ENCODE measurements around the gene ABLIM2. TPM values are rescaled to one million over a fixed set of nuclear protein-coding genes. Genes with fewer than 3 reads are reported as not detected.

Gene ABLIM2
- total and polyA plus RNA-seq, 2 donors (not counting 1 experiment from before 2014, with no cell fraction given) = 3.3 to 79.0 TPM

- peaks cover 5% of the 10 kb centered on the region for H3K9me3 Mint-ChIP-seq (ENCODE audit: insufficient read depth)
- no peak overlapping the region for H3K4me3 ChIP-seq (ENCODE audit: control extremely low read depth in 1 of 5, extremely low read depth in 1 of 5, insufficient read depth in 1 of 5, low read depth in 2 of 5, low read length in 4 of 5)
- no peak overlapping the region for H3K27ac Mint-ChIP-seq
- no peak overlapping the region for H3K4me3 Mint-ChIP-seq
- intact Hi-C loops (cut with micrococcal nuclease) = no loop called here
- no peak overlapping the region for H3K9ac ChIP-seq (ENCODE audit: low read length)
- no peaks in the 10 kb centered on the region for H4K20me1 ChIP-seq (ENCODE audit: control insufficient read depth, insufficient read depth, low read length, poor library complexity, severe bottlenecking)
- H3K9me3 ChIP-seq (ENCODE audit: control extremely low read depth in 1 of 3, control insufficient read depth in 2 of 3, insufficient read depth in 1 of 3, low read length in 2 of 3) = peaks cover 0 to 24% (median 0%) of the 10 kb centered on the region in 3 donors
- no peak for TF ChIP-seq EZH2 (IDR thresholded peaks at IDR 0.05; ENCODE audit: borderline replicate concordance, insufficient read depth, low read depth, low read length, poor library complexity, severe bottlenecking)
- TF ChIP-seq, protein P1, sequence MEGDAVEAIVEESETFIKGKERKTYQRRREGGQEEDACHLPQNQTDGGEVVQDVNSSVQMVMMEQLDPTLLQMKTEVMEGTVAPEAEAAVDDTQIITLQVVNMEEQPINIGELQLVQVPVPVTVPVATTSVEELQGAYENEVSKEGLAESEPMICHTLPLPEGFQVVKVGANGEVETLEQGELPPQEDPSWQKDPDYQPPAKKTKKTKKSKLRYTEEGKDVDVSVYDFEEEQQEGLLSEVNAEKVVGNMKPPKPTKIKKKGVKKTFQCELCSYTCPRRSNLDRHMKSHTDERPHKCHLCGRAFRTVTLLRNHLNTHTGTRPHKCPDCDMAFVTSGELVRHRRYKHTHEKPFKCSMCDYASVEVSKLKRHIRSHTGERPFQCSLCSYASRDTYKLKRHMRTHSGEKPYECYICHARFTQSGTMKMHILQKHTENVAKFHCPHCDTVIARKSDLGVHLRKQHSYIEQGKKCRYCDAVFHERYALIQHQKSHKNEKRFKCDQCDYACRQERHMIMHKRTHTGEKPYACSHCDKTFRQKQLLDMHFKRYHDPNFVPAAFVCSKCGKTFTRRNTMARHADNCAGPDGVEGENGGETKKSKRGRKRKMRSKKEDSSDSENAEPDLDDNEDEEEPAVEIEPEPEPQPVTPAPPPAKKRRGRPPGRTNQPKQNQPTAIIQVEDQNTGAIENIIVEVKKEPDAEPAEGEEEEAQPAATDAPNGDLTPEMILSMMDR (IDR thresholded peaks at IDR 0.05) = no peak
- POLR2A ChIA-PET = interaction anchor here (0.6 kb wide), 1 partner anchor 184 kb away, joined by 4 read pairs; no protein-coding TSS in a partner anchor
- no peak for DNase-seq
- no peaks in the 10 kb centered on the region for H3K79me2 ChIP-seq (ENCODE audit: control insufficient read depth, insufficient read depth, low read length)
- no peaks in the 10 kb centered on the region for H3K4me1 ChIP-seq (ENCODE audit: control insufficient read depth in 2 of 2, insufficient read depth in 2 of 2, low read length in 2 of 2)
- CTCF ChIA-PET = interaction anchor here (1.0 kb wide), 2 partner anchors 180 to 184 kb away, joined by 5 to 6 read pairs; no protein-coding TSS in a partner anchor
- no peak for ATAC-seq (ENCODE audit: low read depth)
- no CpG with 5 or more reads among the region's 1 CpG for WGBS (ENCODE audit: insufficient coverage)
- H2AFZ ChIP-seq (ENCODE audit: insufficient read depth, low read depth, low read length, poor library complexity, severe bottlenecking) = no peak overlapping the region
- peaks cover 0 to 3% (median 0%) of the 10 kb centered on the region in 4 experiments for H3K27me3 ChIP-seq (replicated peaks in 1 of 4; ENCODE audit: control extremely low read depth in 1 of 4, control insufficient read depth in 3 of 4, insufficient read depth in 4 of 4, low read length in 3 of 4)
- H3K27ac ChIP-seq (ENCODE audit: low read length in 2 of 2) = no peak overlapping the region
- H3K4me1 Mint-ChIP-seq = no peaks in the 10 kb centered on the region
- H3K27me3 Mint-ChIP-seq = peaks cover 16% of the 10 kb centered on the region
- H3K4me2 ChIP-seq (replicated peaks; ENCODE audit: low read depth, low read length, poor library complexity, severe bottlenecking) = no peak overlapping the region
- H3K36me3 ChIP-seq (replicated peaks in 1 of 2; ENCODE audit: control extremely low read depth in 1 of 2, control insufficient read depth in 1 of 2, extremely low read depth in 1 of 2, insufficient read depth in 2 of 2, low read length in 1 of 2) = no peaks in the 10 kb centered on the region
Observed at GRCh38 chr4:7988437-7988836, 170.2 kb downstream of the ABLIM2 start.

DNA sequence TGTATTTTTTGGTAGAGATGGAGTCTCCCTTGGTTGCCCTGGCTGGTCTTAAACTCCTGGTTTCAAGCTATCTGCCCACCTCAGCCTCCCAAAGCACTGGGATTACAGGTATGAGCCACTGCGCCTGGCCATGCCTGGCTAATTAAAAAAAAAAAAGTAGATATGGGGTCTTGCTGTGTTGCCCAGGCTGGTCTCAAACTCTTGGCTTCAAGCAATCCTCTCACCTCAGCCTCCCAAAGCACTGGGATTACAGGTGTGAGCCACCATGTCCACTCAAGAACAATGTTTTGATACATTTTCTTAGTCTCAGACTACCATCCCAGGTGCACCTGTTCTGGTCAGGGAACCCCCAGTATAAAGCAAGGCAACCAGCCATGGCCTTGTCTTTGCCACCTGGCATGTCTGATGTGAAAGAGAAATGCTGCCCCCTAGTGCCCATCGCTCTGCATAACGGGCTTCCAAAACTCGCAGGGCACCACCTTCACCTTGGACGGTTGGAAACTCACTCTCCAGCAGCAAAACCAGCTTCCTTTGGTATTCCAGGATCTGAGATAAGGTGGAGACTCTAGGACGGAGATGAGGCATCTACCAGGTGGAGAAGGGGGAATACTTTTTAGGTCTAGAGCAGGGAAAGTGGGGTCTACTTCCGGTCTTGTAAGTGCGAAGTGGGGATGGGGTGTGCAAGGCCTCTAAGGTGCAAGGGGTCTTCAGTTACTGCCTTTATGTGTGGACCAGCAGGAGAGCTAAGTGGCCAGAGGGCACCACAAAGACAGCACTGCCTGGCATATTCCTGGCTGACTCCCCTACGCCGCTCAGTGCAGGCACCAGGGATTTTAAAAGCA, 171.2 kb downstream of the ABLIM2 start:
- WGBS (ENCODE audit: insufficient coverage) = 73% methylated on average over 5 of the region's 10 CpGs
- Histone ChIP-seq H3K4me1 (ENCODE audit: control insufficient read depth in 2 of 2, insufficient read depth in 2 of 2, low read length in 2 of 2) (no peaks in the 10 kb centered on the region), H3K9ac (ENCODE audit: low read length) (no peak overlapping the region), H4K20me1 (ENCODE audit: control insufficient read depth, insufficient read depth, low read length, poor library complexity, severe bottlenecking) (no peaks in the 10 kb centered on the region), H3K4me3 (ENCODE audit: control extremely low read depth in 1 of 5, extremely low read depth in 1 of 5, insufficient read depth in 1 of 5, low read depth in 2 of 5, low read length in 4 of 5) (no peak overlapping the region), H3K27me3 (replicated peaks in 1 of 4; ENCODE audit: control extremely low read depth in 1 of 4, control insufficient read depth in 3 of 4, insufficient read depth in 4 of 4, low read length in 3 of 4) (peaks cover 0 to 3% (median 0%) of the 10 kb centered on the region in 4 experiments), H3K79me2 (ENCODE audit: control insufficient read depth, insufficient read depth, low read length) (no peaks in the 10 kb centered on the region), H3K9me3 (ENCODE audit: control extremely low read depth in 1 of 3, control insufficient read depth in 2 of 3, insufficient read depth in 1 of 3, low read length in 2 of 3) (peaks cover 0 to 24% (median 0%) of the 10 kb centered on the region in 3 donors), H3K36me3 (replicated peaks in 1 of 2; ENCODE audit: control extremely low read depth in 1 of 2, control insufficient read depth in 1 of 2, extremely low read depth in 1 of 2, insufficient read depth in 2 of 2, low read length in 1 of 2) (no peaks in the 10 kb centered on the region), H3K4me2 (replicated peaks; ENCODE audit: low read depth, low read length, poor library complexity, severe bottlenecking) (no peak overlapping the region), H3K27ac (ENCODE audit: low read length in 2 of 2) (no peak overlapping the region), H2AFZ (ENCODE audit: insufficient read depth, low read depth, low read length, poor library complexity, severe bottlenecking) (no peak overlapping the region)
- H3K4me3 Mint-ChIP-seq = no peak overlapping the region
- H3K4me1 Mint-ChIP-seq = no peaks in the 10 kb centered on the region
- no peak for ATAC-seq (ENCODE audit: low read depth)
- DNase-seq = peak; percentile 39
- CTCF ChIA-PET = interaction anchor here (1.0 to 2.0 kb wide), 2 partner anchors 183 to 185 kb away, joined by 4 to 6 read pairs; no protein-coding TSS in a partner anchor
- TF ChIP-seq, protein P1 (IDR thresholded peaks at IDR 0.05) = peak; percentile 35
- no peak for TF ChIP-seq EZH2 (IDR thresholded peaks at IDR 0.05; ENCODE audit: borderline replicate concordance, insufficient read depth, low read depth, low read length, poor library complexity, severe bottlenecking)
- intact Hi-C loops (cut with micrococcal nuclease) = no loop called here
- H3K9me3 Mint-ChIP-seq (ENCODE audit: insufficient read depth) = peaks cover 5% of the 10 kb centered on the region
- POLR2A ChIA-PET = no interaction called here
- peaks cover 21% of the 10 kb centered on the region for H3K27me3 Mint-ChIP-seq
- H3K27ac Mint-ChIP-seq = no peak overlapping the region
